H9 (cell line): Measurements from ENCODE around the gene MMP19. TPM values are rescaled to one million over a fixed set of nuclear protein-coding genes. Genes with fewer than 3 reads are reported as not detected.
A peak's percentile ranks its signal among the peaks of the same experiment; 100 is the strongest.

Experiments
- DNase-seq: peaks from one replicate; pipeline ENCODE4 v3.0.0-alpha.2; 2017
- H2AFZ ChIP-seq: one replicate; pipeline ENCODE4 v1.6.1; 2013; ENCODE audit warnings: mild to moderate bottlenecking, low read length, control low read depth, moderate library complexity
- H2AK5ac ChIP-seq: 2 replicates; pipeline ENCODE4 v1.6.1; 2013; ENCODE audit warnings: low read length, control low read depth, mixed read lengths; ENCODE audit not compliant: insufficient read length
- H2BK120ac ChIP-seq: one replicate; pipeline ENCODE4 v1.6.1; 2013; ENCODE audit warnings: low read depth, mild to moderate bottlenecking, low read length, control low read depth, inconsistent platforms; ENCODE audit not compliant: poor library complexity, severe bottlenecking
- H2BK12ac ChIP-seq: 2 replicates; pipeline ENCODE4 v1.6.1; 2013; ENCODE audit warnings: low read length, control low read depth, mixed read lengths, low read depth; ENCODE audit not compliant: insufficient read length
- H2BK15ac ChIP-seq: 2 replicates; pipeline ENCODE4 v1.6.1; 2013; ENCODE audit warnings: low read depth, low read length, control low read depth
- H2BK20ac ChIP-seq: one replicate; pipeline ENCODE4 v1.6.1; 2013; ENCODE audit warnings: low read depth, mild to moderate bottlenecking, low read length, control low read depth, inconsistent platforms; ENCODE audit not compliant: poor library complexity, severe bottlenecking
- H2BK5ac ChIP-seq: 2 replicates; pipeline ENCODE4 v1.6.1; 2013; ENCODE audit warnings: low read length, control low read depth, mixed read lengths; ENCODE audit not compliant: insufficient read length
- H3K14ac ChIP-seq: 2 replicates; pipeline ENCODE4 v1.6.1; 2013; ENCODE audit warnings: low read length, control low read depth; ENCODE audit not compliant: insufficient read depth
- H3K18ac ChIP-seq: 2 replicates; pipeline ENCODE4 v1.6.1; 2013; ENCODE audit warnings: low read depth, mild to moderate bottlenecking, mixed read lengths, low read length, control low read depth; ENCODE audit not compliant: insufficient read length
- H3K23ac ChIP-seq: 2 replicates; pipeline ENCODE4 v1.6.1; 2013; ENCODE audit warnings: low read length, control low read depth, mixed read lengths, low read depth; ENCODE audit not compliant: insufficient read length
- H3K23me2 ChIP-seq: 2 replicates; pipeline ENCODE4 v1.6.1; 2013; ENCODE audit warnings: low read depth, mild to moderate bottlenecking, mixed read lengths, low read length, control low read depth; ENCODE audit not compliant: insufficient read length, poor library complexity, severe bottlenecking
- H3K27ac ChIP-seq: 2 replicates; pipeline ENCODE4 v1.5.1; 2013; ENCODE audit warnings: low read length, control low read depth, mixed read lengths, low read depth; ENCODE audit not compliant: insufficient read length
- H3K27me3 ChIP-seq: 2 replicates; pipeline ENCODE4 v1.6.1; 2013; ENCODE audit warnings: low read length, control low read depth, inconsistent platforms; ENCODE audit not compliant: insufficient read depth
- H3K4ac ChIP-seq: 2 replicates; pipeline ENCODE4 v1.6.1; 2013; ENCODE audit warnings: low read depth, mild to moderate bottlenecking, control low read depth, inconsistent platforms, low read length, moderate library complexity
- H3K4me1 ChIP-seq: 2 replicates; pipeline ENCODE4 v1.6.1; 2013; ENCODE audit warnings: low read length, control low read depth, inconsistent platforms; ENCODE audit not compliant: insufficient read depth
- H3K4me2 ChIP-seq: 2 replicates; pipeline ENCODE4 v1.6.1; 2013; ENCODE audit warnings: low read length, control low read depth, mixed read lengths; ENCODE audit not compliant: insufficient read length, insufficient read depth
- H3K56ac ChIP-seq: 2 replicates; pipeline ENCODE4 v1.6.1; 2013; ENCODE audit warnings: low read depth, mild to moderate bottlenecking, mixed read lengths, low read length, control low read depth; ENCODE audit not compliant: insufficient read length
- H3K79me1 ChIP-seq: 2 replicates; pipeline ENCODE4 v1.6.1; 2013; ENCODE audit warnings: low read depth, mild to moderate bottlenecking, moderate library complexity, low read length, control low read depth, inconsistent platforms; ENCODE audit not compliant: insufficient read depth, poor library complexity, severe bottlenecking
- H3K79me2 ChIP-seq: 2 replicates; pipeline ENCODE4 v1.6.1; 2013; ENCODE audit warnings: low read length, control low read depth, inconsistent platforms; ENCODE audit not compliant: insufficient read depth
- H3K9ac ChIP-seq: 2 replicates; pipeline ENCODE4 v1.6.1; 2013; ENCODE audit warnings: low read length, control low read depth, mixed read lengths; ENCODE audit not compliant: insufficient read length; ENCODE audit errors: extremely low read depth
- H3K9me3 ChIP-seq: one replicate; pipeline ENCODE4 v1.6.1; 2013; ENCODE audit warnings: low read depth, low read length, inconsistent platforms; ENCODE audit not compliant: control insufficient read depth
- H3T11ph ChIP-seq: one replicate; pipeline ENCODE4 v1.6.1; 2013; ENCODE audit warnings: mild to moderate bottlenecking, low read length, control low read depth, inconsistent platforms
- H4K20me1 ChIP-seq: one replicate; pipeline ENCODE4 v1.6.1; 2013; ENCODE audit not compliant: control insufficient read depth, insufficient read length, insufficient read depth
- H4K5ac ChIP-seq: 2 replicates; pipeline ENCODE4 v1.6.1; 2013; ENCODE audit warnings: low read depth, mild to moderate bottlenecking, mixed read lengths, low read length, control low read depth; ENCODE audit not compliant: insufficient read length
- H4K8ac ChIP-seq: replicated peaks from 2 replicates; pipeline ENCODE4 v1.6.1; 2013; ENCODE audit warnings: low read length, control low read depth, mixed read lengths, low read depth; ENCODE audit not compliant: insufficient read length
- H4K91ac ChIP-seq: 2 replicates; pipeline ENCODE4 v1.6.1; 2013; ENCODE audit warnings: low read depth, mild to moderate bottlenecking, moderate library complexity, mixed read lengths, low read length, control low read depth; ENCODE audit not compliant: insufficient read length
- H3K27ac Mint-ChIP-seq, 3 experiments: 2 replicates in 2 of 3; 3 replicates in 1 of 3; pipeline ENCODE4 v1.8.0; 2020 to 2021; ENCODE audit warnings: mixed read lengths in 3 of 3, mild to moderate bottlenecking in 1 of 3, moderate library complexity in 1 of 3
- H3K27me3 Mint-ChIP-seq: 2 replicates; pipeline ENCODE4 v1.8.0; 2021; ENCODE audit warnings: low read depth, mild to moderate bottlenecking, moderate library complexity, mixed read lengths
- H3K36me3 Mint-ChIP-seq, 3 experiments: 2 replicates in 2 of 3; 3 replicates in 1 of 3; pipeline ENCODE4 v1.8.0; 2020 to 2021; ENCODE audit warnings: low read depth in 3 of 3, mixed read lengths in 3 of 3; ENCODE audit not compliant: insufficient read depth in 1 of 3
- H3K4me1 Mint-ChIP-seq, 2 experiments: 2 replicates each; pipeline ENCODE4 v1.8.0; 2020; ENCODE audit warnings: mixed read lengths in 2 of 2
- H3K4me3 Mint-ChIP-seq, 2 experiments: 2 replicates in 1 of 2; 3 replicates in 1 of 2; pipeline ENCODE4 v1.8.0; 2020 to 2021; ENCODE audit warnings: mild to moderate bottlenecking in 2 of 2, mixed read lengths in 2 of 2, moderate library complexity in 1 of 2
- H3K9me3 Mint-ChIP-seq, 2 experiments: 2 replicates in 1 of 2; 3 replicates in 1 of 2; pipeline ENCODE4 v1.8.0; 2020; ENCODE audit warnings: mild to moderate bottlenecking in 2 of 2, mixed read lengths in 2 of 2, moderate library complexity in 1 of 2
- WGBS: extraction: QIAGEN DNeasy Blood & Tissue Kit; methylation state at CpG from one replicate; pipeline ENCODE4 v1.1.7; 2013; ENCODE audit warnings: missing lambda C conversion rate, low lambda C conversion rate, mixed read lengths; ENCODE audit not compliant: insufficient read length; ENCODE audit errors: extremely low coverage; 5-methylcytosine and 5-hydroxymethylcytosine counted together
- total RNA-seq: library from RNA; stranded (reverse); gene quantifications from 2 replicates; pipeline ENCODE4 v1.2.1, GENCODE V29; 2021
- TF ChIP-seq, protein P1 (sequence below): fragments of 200-600 bp; sonication (generic); conservative IDR thresholded peaks from 3 replicates; pipeline ENCODE4 v1.8.0; 2021; ENCODE audit warnings: antibody characterized with exemption, mild to moderate bottlenecking

The MMP19 gene
- total RNA-seq, 1 experiment from 2014 or later = 1.7 TPM

DNA sequence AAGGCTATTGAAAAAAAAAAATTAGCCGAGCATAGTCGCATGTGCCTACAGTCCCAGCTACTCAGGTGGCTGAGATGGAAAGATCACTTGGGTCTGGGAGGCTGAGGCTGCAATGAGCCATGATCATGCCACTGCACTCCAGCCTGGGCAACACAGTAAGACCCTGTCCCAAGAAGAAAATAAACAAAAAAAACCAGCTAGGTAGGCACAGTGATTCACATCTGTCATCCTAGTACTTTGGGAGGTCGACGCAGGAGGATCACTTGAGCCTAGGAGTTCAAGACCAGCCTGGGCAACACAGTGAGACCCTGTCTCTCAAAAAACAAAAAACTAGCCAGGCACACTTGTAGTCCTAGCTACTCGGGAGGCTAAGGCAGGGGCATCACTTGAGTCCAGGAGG is 33.5 kb downstream of the MMP19 start:
- no peak overlapping the region for H3K9ac ChIP-seq
- TF ChIP-seq, protein P1, sequence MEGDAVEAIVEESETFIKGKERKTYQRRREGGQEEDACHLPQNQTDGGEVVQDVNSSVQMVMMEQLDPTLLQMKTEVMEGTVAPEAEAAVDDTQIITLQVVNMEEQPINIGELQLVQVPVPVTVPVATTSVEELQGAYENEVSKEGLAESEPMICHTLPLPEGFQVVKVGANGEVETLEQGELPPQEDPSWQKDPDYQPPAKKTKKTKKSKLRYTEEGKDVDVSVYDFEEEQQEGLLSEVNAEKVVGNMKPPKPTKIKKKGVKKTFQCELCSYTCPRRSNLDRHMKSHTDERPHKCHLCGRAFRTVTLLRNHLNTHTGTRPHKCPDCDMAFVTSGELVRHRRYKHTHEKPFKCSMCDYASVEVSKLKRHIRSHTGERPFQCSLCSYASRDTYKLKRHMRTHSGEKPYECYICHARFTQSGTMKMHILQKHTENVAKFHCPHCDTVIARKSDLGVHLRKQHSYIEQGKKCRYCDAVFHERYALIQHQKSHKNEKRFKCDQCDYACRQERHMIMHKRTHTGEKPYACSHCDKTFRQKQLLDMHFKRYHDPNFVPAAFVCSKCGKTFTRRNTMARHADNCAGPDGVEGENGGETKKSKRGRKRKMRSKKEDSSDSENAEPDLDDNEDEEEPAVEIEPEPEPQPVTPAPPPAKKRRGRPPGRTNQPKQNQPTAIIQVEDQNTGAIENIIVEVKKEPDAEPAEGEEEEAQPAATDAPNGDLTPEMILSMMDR = no peak

More for the DNA sequence above, 33.5 kb downstream of the MMP19 start:
- no peak overlapping the region for H4K8ac ChIP-seq
- H4K91ac ChIP-seq = no peak overlapping the region
- no peak overlapping the region for H2BK12ac ChIP-seq
- H2BK120ac ChIP-seq = no peak overlapping the region
- H3K79me1 ChIP-seq = peaks cover 18% of the 10 kb centered on the region
- H3K23ac ChIP-seq = no peak overlapping the region
- no peak overlapping the region for H3K56ac ChIP-seq
- no peak overlapping the region for H3K4me2 ChIP-seq
- peaks cover 49% of the 10 kb centered on the region for H3K79me2 ChIP-seq
- H3K23me2 ChIP-seq = no peaks in the 10 kb centered on the region
- no peak overlapping the region for H2AFZ ChIP-seq
- no peak overlapping the region for H4K5ac ChIP-seq
- no peak overlapping the region for H2BK15ac ChIP-seq
- Mint-ChIP-seq H3K4me1 (peaks cover 25% of the 10 kb centered on the region in 2 experiments), H3K9me3 (no peaks in the 10 kb centered on the region), H3K27me3 (no peaks in the 10 kb centered on the region), H3K27ac (peak overlapping the region in 1 of 3 experiments; percentile 41; a peak in 1 of 7 replicates), H3K36me3 (peaks cover 11 to 30% (median 29%) of the 10 kb centered on the region in 3 experiments; a peak in 6 of 7 replicates), H3K4me3 (no peak overlapping the region)
- peaks cover 6% of the 10 kb centered on the region; the same call in 1 of the 2 replicates for H3K4me1 ChIP-seq
- no peaks in the 10 kb centered on the region for H3K9me3 ChIP-seq
- no CpG with 5 or more reads among the region's 5 CpGs for WGBS
- no peak overlapping the region for H2BK5ac ChIP-seq
- no peak overlapping the region for H3K27ac ChIP-seq
- no peak overlapping the region for H2BK20ac ChIP-seq
- no peak overlapping the region for H3T11ph ChIP-seq
- no peak overlapping the region for H2AK5ac ChIP-seq
- no peak overlapping the region for H3K4ac ChIP-seq
- H3K27me3 ChIP-seq = no peaks in the 10 kb centered on the region
- H3K14ac ChIP-seq = no peak overlapping the region
- DNase-seq = no peak
- no peak overlapping the region for H3K18ac ChIP-seq
- no peaks in the 10 kb centered on the region for H4K20me1 ChIP-seq
